HG02642 (cell line): Measurements from ENCODE around the gene MRGPRX4.
"Not testable (repeated sequence)": the region's sequence is repeated elsewhere in the genome, so short reads cannot be mapped to it uniquely, and the experiment has no call there.

ENCODE experiments used
- ATAC-seq: cut with Tn5 transposase; IDR thresholded peaks from one replicate; pipeline ENCODE4 v1.9.1; 2021; ENCODE audit warnings: mild to moderate bottlenecking; ENCODE audit not compliant: unreplicated experiment, poor library complexity

The MRGPRX4 gene

GRCh38 chr11:18172666-18173065, at the start of gene MRGPRX4:
MRGPRX4 (plus strand) TSS chr11:18172837; CDS start chr11:18173257, 420 bp downstream.
- ATAC-seq = no peak

DNA sequence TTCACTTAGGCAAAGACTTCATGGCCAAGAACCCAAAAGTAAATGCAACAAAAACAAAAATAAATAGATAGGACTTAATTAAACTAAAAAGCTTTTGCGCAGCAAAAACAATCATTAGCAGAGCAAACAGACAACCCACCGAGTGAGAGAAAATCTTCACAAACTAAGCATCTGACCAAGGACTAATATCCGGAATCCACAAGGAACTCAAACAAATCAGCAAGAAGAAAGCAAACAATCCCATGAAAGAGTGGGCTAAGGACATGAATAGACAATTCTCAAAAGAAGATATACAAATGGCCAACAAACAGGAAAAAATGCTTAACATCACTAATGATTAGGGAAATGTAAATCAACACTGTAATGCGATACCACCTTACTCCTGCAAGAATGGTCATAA, 41.5 kb upstream of the MRGPRX4 start:
- not testable (repeated sequence) for ATAC-seq

DNA sequence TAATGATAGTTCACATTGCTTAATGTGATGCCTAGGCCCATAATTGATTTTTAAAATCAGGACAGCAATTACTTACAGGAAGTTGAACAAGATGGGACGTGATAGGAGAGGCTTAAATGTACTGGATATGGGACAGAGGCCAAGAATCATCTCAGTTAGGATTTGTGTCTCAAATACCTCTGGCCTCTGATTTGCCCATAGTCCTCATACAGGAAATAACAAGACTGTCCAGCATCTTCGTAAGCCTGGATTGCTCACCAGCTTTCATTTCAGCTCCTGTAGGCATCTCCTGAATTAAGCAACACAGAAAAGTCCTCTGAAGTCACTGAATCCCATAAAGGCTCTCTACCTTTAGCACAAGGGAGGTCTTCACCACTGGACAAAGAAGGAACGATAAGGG, 40.3 kb upstream of the MRGPRX4 start, which contains the start of gene MRGPRX3:
TSS of gene MRGPRX3 (plus strand) at position 231 of the 400 bp plus-strand sequence. CDS start 4,632 bp downstream, outside the sequence.
- no peak for ATAC-seq

GRCh38 chr11:18135308-18135707, 37.3 kb upstream of the MRGPRX4 start:
- no peak for ATAC-seq

GRCh38 chr11:18137186-18137800, 35.3 kb upstream of the MRGPRX4 start:
- no peak for ATAC-seq

GRCh38 chr11:18140145-18140544, 32.5 kb upstream of the MRGPRX4 start:
- no peak for ATAC-seq

GRCh38 chr11:18144243-18144642, 28.4 kb upstream of the MRGPRX4 start:
- no peak for ATAC-seq

DNA sequence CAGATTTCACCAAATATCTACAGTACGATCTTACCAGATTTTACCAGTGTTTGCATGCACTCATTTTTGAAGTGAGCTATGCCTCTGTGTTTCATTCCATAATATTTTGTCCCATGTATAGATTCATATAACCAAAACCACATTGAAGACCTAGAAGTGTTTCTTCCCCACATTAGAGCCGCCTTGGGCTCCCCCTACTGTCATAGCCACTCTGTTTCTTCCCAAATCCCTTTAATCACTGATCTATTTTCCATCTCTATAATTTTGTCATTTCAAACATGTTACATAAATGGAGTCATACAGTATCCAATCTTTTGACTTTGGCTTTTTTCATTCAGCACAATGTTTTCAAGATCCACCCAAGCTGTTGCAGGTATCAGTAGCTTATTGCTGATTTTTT, 27.6 kb upstream of the MRGPRX4 start:
- ATAC-seq = no peak

- ATAC-seq = no peak
Observed at GRCh38 chr11:18145837-18146236, 26.8 kb upstream of the MRGPRX4 start.

GRCh38 chr11:18151581-18151980, 21.1 kb upstream of the MRGPRX4 start:
- ATAC-seq = no peak

DNA sequence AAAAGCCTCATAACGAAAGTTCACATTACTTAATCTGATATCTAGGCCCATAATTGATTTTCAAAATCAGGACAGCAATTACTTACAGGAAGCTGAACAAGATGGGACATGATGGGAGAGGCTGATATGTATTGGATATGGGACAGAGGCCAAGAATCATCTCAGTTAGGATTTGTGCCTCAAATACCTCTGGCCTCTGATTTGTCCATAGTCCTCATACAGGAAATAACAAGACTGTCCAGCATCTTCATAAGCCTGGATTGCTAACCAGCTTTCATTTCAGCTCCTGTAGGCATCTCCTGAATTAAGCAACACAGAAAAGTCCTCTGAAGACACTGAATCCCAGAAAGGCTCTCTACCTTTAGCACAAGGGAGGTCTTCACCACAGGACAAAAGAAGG, 4.3 kb upstream of the MRGPRX4 start:
- ATAC-seq = no peak

DNA sequence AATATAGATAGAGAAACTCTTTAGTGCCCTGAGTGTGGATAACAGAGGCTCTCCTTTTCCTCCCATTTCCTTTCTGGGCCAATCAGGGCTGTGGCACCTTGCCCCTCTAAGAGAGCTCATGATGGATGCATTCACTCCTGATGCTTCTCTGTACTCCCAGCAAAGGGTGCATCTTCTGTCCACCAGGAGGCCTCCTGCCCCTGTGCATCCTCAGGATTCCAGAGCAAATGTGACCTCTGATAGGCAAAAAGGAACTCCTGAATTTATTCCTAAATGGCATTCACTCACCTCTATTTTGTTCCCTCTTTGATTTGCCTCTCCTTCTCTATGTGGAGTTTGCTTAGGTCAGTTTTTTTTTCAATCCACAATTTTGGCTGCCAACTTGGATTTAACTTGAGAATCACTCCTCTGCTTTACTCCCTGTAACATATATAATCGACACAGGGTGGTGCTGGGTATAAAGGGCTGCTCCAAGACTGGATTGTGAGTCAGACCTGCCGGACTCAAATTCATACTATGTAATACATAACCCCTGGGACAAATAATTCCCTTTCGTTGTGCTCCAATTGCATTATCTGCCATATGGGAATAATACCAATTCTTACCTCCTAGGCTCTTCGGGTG, 1.1 kb upstream of the MRGPRX4 start:
- no peak for ATAC-seq

GRCh38 chr11:18173225-18173866, 709 bp downstream of the MRGPRX4 start:
- ATAC-seq = no peak

DNA sequence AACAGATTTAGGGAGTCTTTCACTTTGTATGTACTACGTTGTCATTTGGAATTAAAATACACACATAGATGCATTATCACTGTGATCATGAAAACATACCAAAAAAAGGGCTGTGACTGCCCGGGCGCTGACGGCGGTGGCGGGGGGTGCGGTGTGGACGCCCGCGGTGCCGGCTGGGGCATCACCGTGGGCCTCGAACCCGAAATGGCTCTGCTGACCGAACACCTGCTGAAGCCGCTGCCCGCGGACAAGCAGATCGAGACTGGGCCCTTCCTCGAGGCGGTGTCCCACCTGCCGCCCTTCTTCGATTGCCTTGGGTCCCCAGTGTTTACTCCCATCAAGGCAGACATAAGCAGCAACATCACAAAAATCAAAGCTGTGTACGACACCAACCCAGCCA, 16.2 kb downstream of the MRGPRX4 start:
- ATAC-seq = no peak

- ATAC-seq = not testable (repeated sequence)
Observed at GRCh38 chr11:18189476-18190245, 17.0 kb downstream of the MRGPRX4 start.

DNA sequence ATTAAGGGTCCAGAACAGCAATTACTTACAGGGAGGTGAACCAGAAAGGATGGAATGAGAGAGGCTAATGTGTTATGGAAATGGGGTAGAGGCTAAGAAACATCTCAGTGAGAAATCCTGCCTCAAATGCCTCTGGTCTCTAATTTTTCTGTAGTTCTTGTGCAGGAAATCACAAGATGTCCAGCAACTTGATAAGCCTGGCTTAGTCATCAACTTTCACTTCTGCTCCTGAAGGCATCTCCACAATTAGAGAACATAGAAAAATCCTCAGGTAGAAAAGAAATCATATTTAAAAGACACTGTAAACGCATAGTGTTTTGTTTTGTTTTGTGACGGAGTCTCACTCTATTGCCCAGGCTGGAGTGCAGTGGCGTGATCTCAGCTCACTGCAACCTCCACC, 18.7 kb downstream of the MRGPRX4 start:
- no peak for ATAC-seq

DNA sequence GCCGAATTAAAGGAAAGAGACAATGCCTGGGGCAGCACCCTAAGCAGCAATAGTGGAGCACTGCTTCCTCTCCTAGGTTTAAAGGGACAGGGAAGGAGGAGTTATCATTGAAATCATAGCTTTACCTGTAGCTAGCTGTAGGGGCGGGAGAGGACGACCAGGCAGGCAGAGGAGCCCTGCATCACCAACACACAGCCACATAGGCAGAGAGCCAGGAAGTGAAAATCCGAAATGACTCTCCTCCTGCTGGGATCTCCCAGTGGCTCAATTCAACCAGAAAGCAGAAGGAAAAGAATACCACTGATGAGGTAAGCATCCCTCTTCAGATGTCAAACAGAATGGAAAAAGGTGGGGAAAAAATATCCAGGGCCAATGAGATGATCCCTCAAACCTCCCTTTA, 20.4 kb downstream of the MRGPRX4 start:
- no peak for ATAC-seq

DNA sequence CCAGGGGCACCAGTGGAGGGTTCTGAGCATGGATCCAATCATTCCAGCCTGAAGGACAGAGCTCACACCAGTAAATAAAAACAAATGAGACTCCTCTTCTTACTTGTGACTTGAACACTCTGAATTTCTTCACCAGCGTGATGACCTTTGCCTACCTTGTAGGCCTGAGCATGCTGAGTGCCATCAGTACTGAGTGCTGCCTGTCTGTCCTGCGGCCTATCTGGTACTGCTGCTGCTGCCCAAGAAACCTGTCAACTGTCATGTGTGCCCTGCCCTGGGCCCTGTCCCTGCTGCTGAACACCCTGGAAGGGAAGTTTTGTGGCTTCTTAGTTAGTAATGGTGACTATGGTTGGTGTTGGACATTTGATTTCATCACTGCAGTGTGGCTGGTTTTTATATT, 23.9 kb downstream of the MRGPRX4 start:
- no peak for ATAC-seq

- not testable (repeated sequence) for ATAC-seq
Observed at GRCh38 chr11:18197738-18198137, 25.1 kb downstream of the MRGPRX4 start.

DNA sequence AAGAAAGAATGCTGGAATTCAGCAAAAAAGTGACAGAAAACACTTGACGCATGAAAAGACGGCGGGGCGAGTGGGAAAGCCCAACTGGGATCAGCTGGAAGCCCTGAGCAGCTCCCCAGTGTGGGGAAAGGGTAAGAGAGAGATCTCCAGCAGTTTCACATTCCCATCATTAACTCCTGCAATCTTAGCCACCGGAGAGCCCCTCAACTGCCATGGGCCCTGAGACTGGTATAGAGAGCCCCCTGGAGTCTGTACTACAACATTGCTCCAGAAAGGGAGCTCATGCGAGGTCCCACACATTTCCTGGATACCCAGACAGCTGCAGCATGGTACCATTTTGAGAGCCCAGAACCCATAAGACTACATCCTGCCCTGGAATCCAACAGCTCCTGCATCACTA, 31.1 kb downstream of the MRGPRX4 start:
- no peak for ATAC-seq

GRCh38 chr11:18204220-18204619, 31.6 kb downstream of the MRGPRX4 start:
- ATAC-seq = no peak
